Kidney (tissue), 14 donors: ENCODE measurements around the gene NPC2. TPM values are rescaled to one million over a fixed set of nuclear protein-coding genes. Genes with fewer than 3 reads are reported as not detected.

Experiments used
- DNase-seq, 5 donors: peaks; one replicate each; pipeline ENCODE4 v3.0.0-alpha.2; 2013 to 2020
- FAIRE-seq: peaks from 2 replicates; lab custom pipeline; 2012; peaks lifted over from hg19 to GRCh38; lab: Jason Lieb, UNC
- H3K27ac ChIP-seq, 2 donors: one replicate each; pipeline ENCODE4 v1.7.0; 2013; ENCODE audit warnings: low read depth in 2 of 2, low read length in 2 of 2, inconsistent platforms in 1 of 2
- H3K27me3 ChIP-seq: one replicate; pipeline ENCODE4 v1.7.1; 2013; ENCODE audit warnings: low read length, inconsistent platforms; ENCODE audit not compliant: control insufficient read depth, insufficient read depth
- H3K36me3 ChIP-seq, 3 donors: one replicate each; pipeline versions ENCODE4 v1.7.0 to v1.7.1; 2013; ENCODE audit warnings: low read length in 3 of 3, control low read depth in 1 of 3, inconsistent platforms in 1 of 3; ENCODE audit not compliant: insufficient read depth in 3 of 3, control insufficient read depth in 2 of 3
- H3K4me1 ChIP-seq, 3 donors: one replicate each; pipeline versions ENCODE4 v1.7.0 to v1.7.1; 2013; ENCODE audit warnings: low read length in 3 of 3, inconsistent platforms in 1 of 3, low read depth in 1 of 3; ENCODE audit not compliant: control insufficient read depth in 2 of 3, insufficient read depth in 2 of 3
- H3K4me3 ChIP-seq, 3 donors: one replicate each; pipeline versions ENCODE4 v1.7.0 to v1.8.1; 2013; ENCODE audit warnings: low read length in 3 of 3, control low read depth in 1 of 3, inconsistent platforms in 1 of 3
- H3K9ac ChIP-seq, 3 donors: one replicate each; pipeline versions ENCODE4 v1.7.0 to v1.7.1; 2013; ENCODE audit warnings: low read length in 3 of 3, control low read depth in 1 of 3, inconsistent platforms in 1 of 3
- H3K9me3 ChIP-seq, 3 donors: one replicate each; pipeline versions ENCODE4 v1.7.0 to v1.7.1; 2013; ENCODE audit warnings: low read length in 3 of 3, control low read depth in 1 of 3, inconsistent platforms in 1 of 3; ENCODE audit not compliant: control insufficient read depth in 2 of 3, insufficient read depth in 1 of 3
- CTCF ChIP-seq: IDR thresholded peaks from 3 replicates; pipeline ENCODE4 v1.5.1; 2012; ENCODE audit warnings: mild to moderate bottlenecking, moderate library complexity, borderline replicate concordance; ENCODE audit not compliant: insufficient read depth; ENCODE audit errors: extremely low read depth
- intact Hi-C: fragments of 100-400 bp; cut with DNase I; formaldehyde crosslinking; loops from one replicate; pipeline ENCODE4 v1.11.1; 2022
- polyA plus RNA-seq: library from polyadenylated mRNA; stranded (reverse); fragments of 350-450 nt; fragmentation: Illumina TruSeq; extraction: RNeasy Lipid Tissue Mini Kit (QIAGEN cat#74804); gene quantifications from one replicate; pipeline ENCODE4 v1.2.3, GENCODE V29; 2014; ENCODE audit warnings: low read depth, low replicate concordance; ENCODE audit not compliant: insufficient read depth
- total RNA-seq: library from RNA; stranded (reverse); fragmentation: NEBNext Ultra II Directional; extraction: Animal tissue kit (Norgen Biotek cat#: 25700); gene quantifications from one replicate; pipeline ENCODE4 v1.2.1, GENCODE V29; 2021
- donor health status: control.
- donor health status: control.
- donor health status: control.
- donor health status: control.
- donor health status: control.
- donor health status: DM: yes; HTN: yes; CAD: no.
- donor health status: Normal renal cell carcinoma (clear cell type).

The NPC2 gene
- total and polyA plus RNA-seq, 2 donors from 2014 or later, result 217 to 435 TPM

DNA sequence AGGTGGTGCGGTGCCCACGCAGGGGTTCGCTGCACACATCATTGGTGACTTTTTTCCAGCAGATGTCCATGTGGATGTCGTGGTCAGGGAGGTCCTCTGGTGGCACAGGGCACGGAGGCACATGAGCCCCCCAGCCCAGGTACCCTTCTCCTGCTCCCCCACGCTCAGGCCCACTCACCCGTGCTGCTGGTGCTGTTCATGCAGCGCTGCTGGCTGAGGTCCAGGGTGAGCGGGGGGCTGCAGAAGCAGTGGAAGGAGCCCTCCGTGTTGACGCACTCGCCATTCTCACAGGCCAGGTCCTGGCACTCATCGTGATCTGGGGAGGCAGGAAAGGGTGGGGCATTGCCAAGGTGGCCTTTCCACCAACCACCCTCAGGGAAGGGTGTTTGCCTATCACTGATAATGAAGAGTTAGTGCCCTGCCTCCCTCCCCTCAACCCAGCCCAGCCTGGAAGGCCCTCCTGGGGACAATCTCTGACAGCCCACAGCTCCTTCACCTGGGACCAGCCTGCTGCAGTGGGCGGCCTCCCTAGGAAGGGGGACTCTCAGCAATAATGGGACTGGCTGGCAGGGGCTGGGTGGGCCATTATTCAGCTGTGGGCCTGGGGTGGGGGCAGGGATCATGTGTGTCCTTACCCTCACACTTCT, 10.3 kb upstream of the NPC2 start:
- Histone ChIP-seq H3K9ac (no peak overlapping the region), H3K4me1 (no peaks in the 10 kb centered on the region), H3K27me3 (no peaks in the 10 kb centered on the region), H3K27ac (no peak overlapping the region), H3K36me3 (no peaks in the 10 kb centered on the region), H3K9me3 (no peaks in the 10 kb centered on the region), H3K4me3 (no peak overlapping the region)
- no peak for FAIRE-seq
- TF ChIP-seq CTCF, result no peak
- intact Hi-C loops, result no loop called here
- DNase-seq, result no peak

GRCh38 chr14:74502236-74503019, 9.3 kb upstream of the NPC2 start:
- FAIRE-seq, result no peak
- no peak overlapping the region for H3K9ac ChIP-seq

DNA sequence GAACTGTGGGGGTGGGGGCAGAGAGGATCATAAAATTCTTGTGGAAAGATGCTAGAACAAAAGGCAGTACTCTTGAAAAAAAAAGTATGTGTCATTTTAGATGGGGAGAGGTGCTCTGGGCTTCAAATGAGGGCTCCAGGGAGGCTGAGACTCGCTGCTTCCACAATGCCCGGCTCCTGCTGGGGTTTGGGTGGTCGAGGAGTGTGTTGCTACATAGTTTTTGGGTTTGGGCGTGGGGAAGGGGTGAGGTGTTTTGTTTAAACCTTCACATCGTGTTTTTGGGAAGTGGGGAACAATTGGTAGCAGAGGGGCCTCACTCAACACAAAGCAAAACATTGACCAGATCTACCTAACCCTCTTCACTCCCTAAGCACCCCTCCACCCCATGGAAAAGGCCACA, 8.6 kb upstream of the NPC2 start:
- intact Hi-C loops, result no loop called here
- no peak for DNase-seq
- no peak overlapping the region for H3K4me3 ChIP-seq

More at GRCh38 chr14:74502236-74503019, 9.3 kb upstream of the NPC2 start:
- Histone ChIP-seq H3K27ac (no peak overlapping the region), H3K27me3 (no peaks in the 10 kb centered on the region), H3K4me1 (no peaks in the 10 kb centered on the region), H3K36me3 (no peaks in the 10 kb centered on the region), H3K4me3 (no peak overlapping the region), H3K9me3 (no peaks in the 10 kb centered on the region)
- intact Hi-C loops, result no loop called here
- TF ChIP-seq CTCF, result peak; percentile 32
- peak in 4 of 5 donors; percentile 56 to 87 (median 69) for DNase-seq

More for the DNA sequence above, 8.6 kb upstream of the NPC2 start:
- Histone ChIP-seq H3K36me3 (no peaks in the 10 kb centered on the region), H3K27me3 (no peaks in the 10 kb centered on the region), H3K27ac (no peak overlapping the region), H3K9me3 (no peaks in the 10 kb centered on the region), H3K9ac (no peak overlapping the region), H3K4me1 (no peaks in the 10 kb centered on the region)
- FAIRE-seq, result no peak
- TF ChIP-seq CTCF, result no peak
